ENCODE measurements around the gene GPR132. TPM values are rescaled to one million over a fixed set of nuclear protein-coding genes. Genes with fewer than 3 reads are reported as not detected.
"Not testable (repeated sequence)": the region's sequence is repeated elsewhere in the genome, so short reads cannot be mapped to it uniquely, and the experiment has no call there.

GPR132 gene
- total and polyA plus RNA-seq, 2 donors: 5.9 to 7.4 TPM

GRCh38 chr14:105030836-105031396 is 34.3 kb downstream of the GPR132 start:
- no peaks in the 10 kb centered on the region for H3K4me1 ChIP-seq (ENCODE audit: control insufficient read depth in 2 of 2, insufficient read depth in 2 of 2, low read length in 2 of 2)
- no peak overlapping the region for H3K27ac ChIP-seq (ENCODE audit: low read depth in 1 of 2, low read length in 1 of 2)
- no peak for DNase-seq (ENCODE audit: low read depth in 6 of 9, low spot score in 9 of 9)
- H3K9me3 ChIP-seq (ENCODE audit: control insufficient read depth in 2 of 2, insufficient read depth in 1 of 2, low read length in 1 of 2): no peaks in the 10 kb centered on the region
- 94% methylated on average over 9 of the region's 9 CpGs for WGBS
- no peak overlapping the region for H3K4me3 ChIP-seq (ENCODE audit: low read length in 2 of 2)
- peaks cover 10 to 38% of the 10 kb centered on the region in 2 donors for H3K27me3 ChIP-seq (ENCODE audit: control insufficient read depth in 2 of 2, insufficient read depth in 1 of 2, low read length in 1 of 2)
- H3K36me3 ChIP-seq (ENCODE audit: control insufficient read depth in 2 of 2, insufficient read depth in 2 of 2, low read length in 1 of 2): no peaks in the 10 kb centered on the region

DNA sequence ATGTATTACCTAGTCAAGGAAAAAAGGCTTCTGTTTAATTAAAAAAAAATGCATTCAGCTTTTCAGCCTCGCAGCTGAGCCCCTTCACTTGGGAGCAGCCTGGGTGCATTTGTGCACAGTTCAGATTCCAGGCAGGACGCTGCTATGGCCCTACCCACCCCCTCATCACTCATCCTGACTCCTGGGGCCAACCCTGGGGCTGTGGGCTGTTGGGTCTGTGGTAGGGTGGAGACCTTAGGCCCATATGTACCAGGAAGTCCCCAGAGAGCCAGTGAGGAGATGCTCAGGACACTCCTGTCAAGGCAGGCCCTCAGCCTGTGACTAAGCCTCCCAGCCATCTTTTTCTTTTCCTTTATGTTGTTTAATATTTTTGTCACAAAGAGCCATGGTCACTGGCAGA is 35.0 kb downstream of the GPR132 start:
- Histone ChIP-seq H3K4me1 (ENCODE audit: control insufficient read depth in 2 of 2, insufficient read depth in 2 of 2, low read length in 2 of 2) (no peaks in the 10 kb centered on the region), H3K27me3 (ENCODE audit: control insufficient read depth in 2 of 2, insufficient read depth in 1 of 2, low read length in 1 of 2) (peaks cover 10 to 38% of the 10 kb centered on the region in 2 donors), H3K9me3 (ENCODE audit: control insufficient read depth in 2 of 2, insufficient read depth in 1 of 2, low read length in 1 of 2) (no peaks in the 10 kb centered on the region), H3K36me3 (ENCODE audit: control insufficient read depth in 2 of 2, insufficient read depth in 2 of 2, low read length in 1 of 2) (no peaks in the 10 kb centered on the region), H3K27ac (ENCODE audit: low read depth in 1 of 2, low read length in 1 of 2) (no peak overlapping the region), H3K4me3 (ENCODE audit: low read length in 2 of 2) (no peak overlapping the region)
- 90% methylated on average over 2 of the region's 2 CpGs for WGBS
- no peak for DNase-seq (ENCODE audit: low read depth in 6 of 9, low spot score in 9 of 9)

DNA sequence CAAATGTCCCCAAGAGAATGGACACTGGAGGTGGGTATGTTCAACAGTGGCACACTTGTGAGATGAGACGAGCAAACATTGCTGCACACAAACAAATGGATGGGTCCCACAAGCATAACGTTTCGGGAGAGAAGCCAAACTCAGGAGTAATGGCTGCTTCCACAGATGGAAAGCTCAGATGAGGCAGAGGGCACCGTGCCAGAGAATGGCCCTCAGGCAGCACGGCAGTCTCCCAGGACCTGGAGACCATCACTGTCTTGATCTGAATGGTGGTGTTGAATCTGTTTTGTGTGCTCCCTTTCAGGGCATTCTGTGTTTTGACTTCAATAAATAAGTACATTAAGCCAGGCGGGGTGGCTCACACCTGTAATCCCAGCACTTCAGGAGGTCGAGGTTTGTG is 35.8 kb downstream of the GPR132 start:
- Histone ChIP-seq H3K27me3 (ENCODE audit: control insufficient read depth in 2 of 2, insufficient read depth in 1 of 2, low read length in 1 of 2) (peaks cover 7 to 31% of the 10 kb centered on the region in 2 donors), H3K9me3 (ENCODE audit: control insufficient read depth in 2 of 2, insufficient read depth in 1 of 2, low read length in 1 of 2) (no peaks in the 10 kb centered on the region), H3K4me1 (ENCODE audit: control insufficient read depth in 2 of 2, insufficient read depth in 2 of 2, low read length in 2 of 2) (no peaks in the 10 kb centered on the region), H3K4me3 (ENCODE audit: low read length in 2 of 2) (no peak overlapping the region), H3K27ac (ENCODE audit: low read depth in 1 of 2, low read length in 1 of 2) (no peak overlapping the region), H3K36me3 (ENCODE audit: control insufficient read depth in 2 of 2, insufficient read depth in 2 of 2, low read length in 1 of 2) (no peaks in the 10 kb centered on the region)
- DNase-seq (ENCODE audit: low read depth in 6 of 9, low spot score in 9 of 9): no peak
- 86% methylated on average over 7 of the region's 7 CpGs for WGBS

DNA sequence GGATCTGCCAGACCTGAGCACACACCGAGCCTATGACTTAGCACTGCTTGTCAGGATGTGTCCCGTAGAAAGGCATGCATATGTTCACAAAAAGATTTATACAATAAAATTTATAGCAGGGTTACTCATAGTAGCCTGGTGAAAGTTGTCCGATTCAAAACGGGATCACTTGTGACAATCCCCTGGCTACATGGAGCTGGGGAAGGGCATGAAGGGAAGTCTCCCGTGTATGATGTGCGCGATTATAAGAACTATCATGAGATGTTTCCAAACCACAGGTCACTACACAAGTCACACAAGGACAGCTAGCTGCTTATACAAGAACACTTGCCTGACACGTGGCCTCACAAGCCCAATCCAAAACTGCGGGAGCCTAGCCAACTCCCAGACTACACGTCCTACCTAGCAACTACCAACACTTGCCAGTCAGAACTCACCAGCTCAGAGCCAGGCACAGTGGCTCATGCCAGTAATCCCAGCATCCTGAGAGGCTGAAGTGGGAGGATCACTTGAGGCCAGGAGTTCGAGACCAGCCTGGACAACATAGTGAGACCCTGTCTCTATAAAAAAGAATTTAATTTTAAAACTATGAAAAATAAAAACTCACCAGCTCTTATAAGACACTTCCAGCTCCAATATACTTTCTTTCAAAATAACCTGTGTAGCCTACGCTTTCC is 36.8 kb downstream of the GPR132 start:
- DNase-seq (ENCODE audit: low read depth in 6 of 9, low spot score in 9 of 9): no peak
- H3K36me3 ChIP-seq (ENCODE audit: control insufficient read depth in 2 of 2, insufficient read depth in 2 of 2, low read length in 1 of 2): no peaks in the 10 kb centered on the region
- H3K27me3 ChIP-seq (ENCODE audit: control insufficient read depth in 2 of 2, insufficient read depth in 1 of 2, low read length in 1 of 2): peaks cover 0 to 21% of the 10 kb centered on the region in 2 donors
- H3K4me3 ChIP-seq (ENCODE audit: low read length in 2 of 2): no peak overlapping the region
- no peak overlapping the region for H3K27ac ChIP-seq (ENCODE audit: low read depth in 1 of 2, low read length in 1 of 2)
- H3K9me3 ChIP-seq (ENCODE audit: control insufficient read depth in 2 of 2, insufficient read depth in 1 of 2, low read length in 1 of 2): no peaks in the 10 kb centered on the region
- H3K4me1 ChIP-seq (ENCODE audit: control insufficient read depth in 2 of 2, insufficient read depth in 2 of 2, low read length in 2 of 2): no peaks in the 10 kb centered on the region
- 92% methylated on average over 12 of the region's 12 CpGs for WGBS

DNA sequence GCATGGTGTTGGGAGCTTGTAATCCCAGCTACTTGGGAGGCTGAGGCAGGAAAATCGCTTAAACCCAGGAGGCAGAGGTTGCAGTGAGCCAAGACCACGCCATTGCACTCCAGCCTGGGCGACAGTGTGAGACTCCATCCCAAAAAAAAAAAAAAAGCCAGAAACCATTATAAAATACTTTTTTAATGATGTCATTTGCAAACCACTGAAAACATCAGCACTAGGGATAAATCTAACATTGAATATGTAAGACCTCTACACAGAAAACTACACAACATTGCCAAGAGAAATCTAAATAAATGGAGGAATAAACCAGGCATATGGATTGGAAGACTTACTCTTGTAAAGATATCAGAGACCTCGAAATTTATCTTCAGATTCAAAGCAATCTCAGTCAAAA is 37.5 kb downstream of the GPR132 start:
- not testable (repeated sequence) for DNase-seq (ENCODE audit: low read depth in 6 of 9, low spot score in 9 of 9); H3K4me1 ChIP-seq (ENCODE audit: control insufficient read depth in 2 of 2, insufficient read depth in 2 of 2, low read length in 2 of 2); H3K36me3 ChIP-seq (ENCODE audit: control insufficient read depth in 2 of 2, insufficient read depth in 2 of 2, low read length in 1 of 2); H3K27ac ChIP-seq (ENCODE audit: low read depth in 1 of 2, low read length in 1 of 2); H3K9me3 ChIP-seq (ENCODE audit: control insufficient read depth in 2 of 2, insufficient read depth in 1 of 2, low read length in 1 of 2); H3K4me3 ChIP-seq (ENCODE audit: low read length in 2 of 2)
- 93% methylated on average over 4 of the region's 4 CpGs for WGBS
- H3K27me3 ChIP-seq (ENCODE audit: control insufficient read depth in 2 of 2, insufficient read depth in 1 of 2, low read length in 1 of 2): peaks cover 0 to 15% of the 10 kb centered on the region in 2 donors

DNA sequence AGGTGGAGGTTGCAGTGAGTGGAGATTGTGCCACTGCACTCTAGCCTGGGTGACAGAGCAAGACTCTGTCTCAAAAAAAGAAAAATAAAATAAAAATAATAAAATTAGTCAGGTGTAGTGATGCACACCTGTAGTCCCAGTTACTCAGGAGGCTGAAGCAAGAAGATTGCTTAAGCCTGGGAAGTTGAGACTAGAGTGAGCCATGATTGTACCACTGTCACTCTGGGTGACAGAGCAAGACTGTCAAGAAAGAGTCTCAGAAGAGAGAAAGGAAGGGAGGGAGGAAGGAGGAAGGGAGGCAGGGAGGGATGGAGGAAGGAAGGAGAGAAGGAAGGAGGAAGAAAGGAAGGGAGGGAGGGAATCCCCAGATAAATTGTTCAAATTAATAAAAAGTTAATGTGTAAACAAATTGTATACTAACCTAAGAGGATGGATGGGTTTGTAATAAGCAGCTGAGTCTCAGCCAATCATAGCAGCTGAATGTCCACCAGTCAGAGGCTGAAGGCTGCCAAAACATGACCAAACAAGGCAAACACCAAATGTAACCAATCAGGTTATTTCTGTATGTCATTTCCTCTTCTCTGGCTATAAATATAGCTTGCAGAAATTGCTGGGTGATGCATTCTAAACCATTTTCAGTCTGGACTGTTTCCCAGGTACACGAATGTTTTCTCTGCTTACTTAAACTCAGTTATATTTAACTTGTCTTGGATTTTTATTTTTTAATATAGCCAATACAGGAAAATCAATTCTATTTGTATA is 38.2 kb downstream of the GPR132 start:
- Histone ChIP-seq H3K36me3 (ENCODE audit: control insufficient read depth in 2 of 2, insufficient read depth in 2 of 2, low read length in 1 of 2) (no peaks in the 10 kb centered on the region), H3K9me3 (ENCODE audit: control insufficient read depth in 2 of 2, insufficient read depth in 1 of 2, low read length in 1 of 2) (no peaks in the 10 kb centered on the region), H3K27me3 (ENCODE audit: control insufficient read depth in 2 of 2, insufficient read depth in 1 of 2, low read length in 1 of 2) (peaks cover 0 to 11% of the 10 kb centered on the region in 2 donors), H3K4me3 (ENCODE audit: low read length in 2 of 2) (no peak overlapping the region), H3K27ac (ENCODE audit: low read depth in 1 of 2, low read length in 1 of 2) (no peak overlapping the region), H3K4me1 (ENCODE audit: control insufficient read depth in 2 of 2, insufficient read depth in 2 of 2, low read length in 2 of 2) (peaks cover 3 to 4% of the 10 kb centered on the region in 2 donors)
- 48% methylated on average over 1 of the region's 1 CpG for WGBS
- no peak for DNase-seq (ENCODE audit: low read depth in 6 of 9, low spot score in 9 of 9)

DNA sequence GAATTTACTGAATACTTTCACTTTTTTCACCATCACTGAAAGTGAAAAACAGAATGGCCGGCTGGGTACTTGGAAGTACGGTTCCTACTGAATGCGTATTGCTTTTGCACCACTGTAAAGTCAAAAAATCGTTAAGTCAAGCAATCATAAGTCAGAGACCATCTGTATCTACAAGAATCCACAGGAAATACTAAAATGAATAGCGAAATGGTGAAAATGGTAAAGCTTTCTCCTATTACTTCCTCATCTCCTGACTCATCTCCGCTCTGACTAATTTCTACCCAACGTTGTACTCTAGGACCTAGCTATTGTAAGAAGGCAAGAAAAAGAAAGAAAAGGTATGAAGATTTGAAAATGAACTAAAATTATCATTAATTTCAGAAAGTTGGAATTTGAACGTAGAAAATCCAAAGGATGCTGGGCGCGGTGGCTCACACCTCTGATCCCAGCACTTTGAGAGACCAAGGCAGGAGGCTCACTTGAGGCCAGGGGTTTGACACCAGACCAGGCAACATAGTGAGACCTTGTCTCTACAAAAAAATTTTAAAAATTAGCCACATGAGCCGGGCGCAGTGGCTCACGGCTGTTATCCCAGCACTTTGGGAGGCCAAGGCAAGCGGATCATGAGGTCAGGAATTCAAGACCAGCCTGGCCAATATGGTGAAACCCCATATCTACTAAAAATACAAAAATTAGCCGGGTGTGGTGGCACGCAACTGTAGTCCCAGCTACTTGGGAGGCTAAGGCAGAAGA is 39.0 kb downstream of the GPR132 start:
- no peaks in the 10 kb centered on the region for H3K9me3 ChIP-seq (ENCODE audit: control insufficient read depth in 2 of 2, insufficient read depth in 1 of 2, low read length in 1 of 2)
- H3K36me3 ChIP-seq (ENCODE audit: control insufficient read depth in 2 of 2, insufficient read depth in 2 of 2, low read length in 1 of 2): no peaks in the 10 kb centered on the region
- H3K4me1 ChIP-seq (ENCODE audit: control insufficient read depth in 2 of 2, insufficient read depth in 2 of 2, low read length in 2 of 2): peaks cover 8 to 10% of the 10 kb centered on the region in 2 donors
- DNase-seq (ENCODE audit: low read depth in 6 of 9, low spot score in 9 of 9): no peak
- H3K27ac ChIP-seq (ENCODE audit: low read depth in 1 of 2, low read length in 1 of 2): no peak overlapping the region
- 96% methylated on average over 16 of the region's 16 CpGs for WGBS
- peaks cover 0 to 10% of the 10 kb centered on the region in 2 donors for H3K27me3 ChIP-seq (ENCODE audit: control insufficient read depth in 2 of 2, insufficient read depth in 1 of 2, low read length in 1 of 2)
- no peak overlapping the region for H3K4me3 ChIP-seq (ENCODE audit: low read length in 2 of 2)

- DNase-seq (ENCODE audit: low read depth in 6 of 9, low spot score in 9 of 9): no peak
Observed at GRCh38 chr14:105025429-105025828, 39.8 kb downstream of the GPR132 start.

More at GRCh38 chr14:105025429-105025828, 39.8 kb downstream of the GPR132 start:
- Histone ChIP-seq H3K36me3 (ENCODE audit: control insufficient read depth in 2 of 2, insufficient read depth in 2 of 2, low read length in 1 of 2) (no peaks in the 10 kb centered on the region), H3K4me3 (ENCODE audit: low read length in 2 of 2) (no peak overlapping the region), H3K27ac (ENCODE audit: low read depth in 1 of 2, low read length in 1 of 2) (no peak overlapping the region), H3K4me1 (ENCODE audit: control insufficient read depth in 2 of 2, insufficient read depth in 2 of 2, low read length in 2 of 2) (peaks cover 8 to 10% of the 10 kb centered on the region in 2 donors), H3K9me3 (ENCODE audit: control insufficient read depth in 2 of 2, insufficient read depth in 1 of 2, low read length in 1 of 2) (no peaks in the 10 kb centered on the region), H3K27me3 (ENCODE audit: control insufficient read depth in 2 of 2, insufficient read depth in 1 of 2, low read length in 1 of 2) (peaks cover 0 to 6% of the 10 kb centered on the region in 2 donors)
- WGBS: 99% methylated on average over 6 of the region's 6 CpGs

Data from thymus (tissue), 11 donors.